Middle frontal gyrus (tissue), 1 donor: ENCODE data around the gene PUM2.
A peak's percentile ranks its signal among the peaks of the same experiment; 100 is the strongest.
"Not testable (repeated sequence)": the region's sequence is repeated elsewhere in the genome, so short reads cannot be mapped to it uniquely, and the experiment has no call there.

Experiments
- DNase-seq: peaks from one replicate; pipeline ENCODE4 v3.0.0-alpha.2; 2015; ENCODE audit warnings: low spot score; ENCODE audit errors: extremely low spot score

The PUM2 gene, protein sequence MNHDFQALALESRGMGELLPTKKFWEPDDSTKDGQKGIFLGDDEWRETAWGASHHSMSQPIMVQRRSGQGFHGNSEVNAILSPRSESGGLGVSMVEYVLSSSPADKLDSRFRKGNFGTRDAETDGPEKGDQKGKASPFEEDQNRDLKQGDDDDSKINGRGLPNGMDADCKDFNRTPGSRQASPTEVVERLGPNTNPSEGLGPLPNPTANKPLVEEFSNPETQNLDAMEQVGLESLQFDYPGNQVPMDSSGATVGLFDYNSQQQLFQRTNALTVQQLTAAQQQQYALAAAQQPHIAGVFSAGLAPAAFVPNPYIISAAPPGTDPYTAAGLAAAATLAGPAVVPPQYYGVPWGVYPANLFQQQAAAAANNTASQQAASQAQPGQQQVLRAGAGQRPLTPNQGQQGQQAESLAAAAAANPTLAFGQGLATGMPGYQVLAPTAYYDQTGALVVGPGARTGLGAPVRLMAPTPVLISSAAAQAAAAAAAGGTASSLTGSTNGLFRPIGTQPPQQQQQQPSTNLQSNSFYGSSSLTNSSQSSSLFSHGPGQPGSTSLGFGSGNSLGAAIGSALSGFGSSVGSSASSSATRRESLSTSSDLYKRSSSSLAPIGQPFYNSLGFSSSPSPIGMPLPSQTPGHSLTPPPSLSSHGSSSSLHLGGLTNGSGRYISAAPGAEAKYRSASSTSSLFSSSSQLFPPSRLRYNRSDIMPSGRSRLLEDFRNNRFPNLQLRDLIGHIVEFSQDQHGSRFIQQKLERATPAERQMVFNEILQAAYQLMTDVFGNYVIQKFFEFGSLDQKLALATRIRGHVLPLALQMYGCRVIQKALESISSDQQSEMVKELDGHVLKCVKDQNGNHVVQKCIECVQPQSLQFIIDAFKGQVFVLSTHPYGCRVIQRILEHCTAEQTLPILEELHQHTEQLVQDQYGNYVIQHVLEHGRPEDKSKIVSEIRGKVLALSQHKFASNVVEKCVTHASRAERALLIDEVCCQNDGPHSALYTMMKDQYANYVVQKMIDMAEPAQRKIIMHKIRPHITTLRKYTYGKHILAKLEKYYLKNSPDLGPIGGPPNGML

GRCh38 chr2:20350753-20351554 lies at the start of gene PUM2:
PUM2 (minus strand) TSS chr2:20350844; CDS start chr2:20327360, 23,484 bp downstream.
- peak; percentile 86 for DNase-seq

GRCh38 chr2:20400306-20400705 lies 49.7 kb upstream of the PUM2 start:
- DNase-seq: no peak

DNA sequence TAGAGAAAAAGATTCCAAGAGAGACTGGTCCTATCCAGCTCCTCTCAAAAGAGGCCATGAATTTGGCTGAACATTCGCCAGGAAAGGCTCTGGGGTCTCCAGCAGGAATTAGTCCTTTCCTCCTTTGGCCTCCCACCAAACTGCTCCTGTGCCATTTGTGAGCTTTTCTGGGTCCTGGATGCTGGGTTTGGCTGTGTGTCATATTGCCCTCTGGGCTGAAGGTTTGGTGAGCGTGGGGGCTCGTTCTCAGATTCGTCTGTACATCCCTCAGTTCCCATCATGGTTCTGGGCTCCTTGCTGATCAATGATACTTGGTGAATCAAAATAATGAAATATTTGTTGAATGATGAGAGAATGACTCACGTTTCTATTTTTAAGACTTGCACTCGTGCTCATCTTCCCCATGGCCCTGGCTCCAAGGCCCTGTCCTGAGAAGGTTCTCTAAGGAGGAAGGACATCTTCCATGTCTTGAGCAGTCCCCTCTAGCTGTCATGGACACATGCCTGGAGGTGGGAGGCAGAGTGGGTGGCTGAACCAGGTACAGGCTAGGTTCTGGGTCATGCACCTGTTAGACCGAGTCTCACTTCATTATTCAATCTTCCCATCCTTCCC lies 48.4 kb upstream of the PUM2 start:
- no peak for DNase-seq

- no peak for DNase-seq
Measured at GRCh38 chr2:20397811-20398447, 47.3 kb upstream of the PUM2 start.

DNA sequence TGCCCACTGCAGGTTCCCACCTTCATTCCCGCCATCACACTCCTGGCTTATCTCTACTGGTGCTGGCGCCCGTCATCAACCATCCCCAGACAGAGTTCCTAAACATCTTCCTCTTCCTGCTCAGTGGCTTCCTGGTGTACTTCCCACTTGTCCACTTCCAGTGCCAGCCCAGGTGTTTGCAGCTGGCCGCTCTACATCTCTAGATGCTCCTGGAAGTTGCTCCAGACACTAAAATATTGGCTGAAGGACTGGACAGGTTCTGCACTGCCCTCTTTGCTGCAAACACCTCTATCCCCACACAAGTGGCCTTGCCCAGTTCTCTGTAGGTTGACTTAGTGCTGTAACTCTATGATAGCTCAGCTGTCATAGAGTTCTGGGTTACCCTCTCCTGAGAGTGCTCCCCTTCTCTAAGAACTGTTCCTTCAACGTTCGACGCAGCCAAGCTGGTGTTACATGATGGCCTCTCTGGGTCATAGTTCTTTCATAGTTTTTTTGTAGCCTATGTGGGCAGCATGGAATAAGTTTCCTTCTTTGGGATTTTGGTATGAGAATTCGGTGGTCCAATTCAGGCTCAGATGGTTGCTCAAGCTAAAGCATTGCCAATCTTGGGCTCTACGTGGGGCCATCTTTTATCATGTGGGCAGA lies 45.8 kb upstream of the PUM2 start:
- DNase-seq: no peak

GRCh38 chr2:20393986-20394385 lies 43.3 kb upstream of the PUM2 start:
- no peak for DNase-seq

DNA sequence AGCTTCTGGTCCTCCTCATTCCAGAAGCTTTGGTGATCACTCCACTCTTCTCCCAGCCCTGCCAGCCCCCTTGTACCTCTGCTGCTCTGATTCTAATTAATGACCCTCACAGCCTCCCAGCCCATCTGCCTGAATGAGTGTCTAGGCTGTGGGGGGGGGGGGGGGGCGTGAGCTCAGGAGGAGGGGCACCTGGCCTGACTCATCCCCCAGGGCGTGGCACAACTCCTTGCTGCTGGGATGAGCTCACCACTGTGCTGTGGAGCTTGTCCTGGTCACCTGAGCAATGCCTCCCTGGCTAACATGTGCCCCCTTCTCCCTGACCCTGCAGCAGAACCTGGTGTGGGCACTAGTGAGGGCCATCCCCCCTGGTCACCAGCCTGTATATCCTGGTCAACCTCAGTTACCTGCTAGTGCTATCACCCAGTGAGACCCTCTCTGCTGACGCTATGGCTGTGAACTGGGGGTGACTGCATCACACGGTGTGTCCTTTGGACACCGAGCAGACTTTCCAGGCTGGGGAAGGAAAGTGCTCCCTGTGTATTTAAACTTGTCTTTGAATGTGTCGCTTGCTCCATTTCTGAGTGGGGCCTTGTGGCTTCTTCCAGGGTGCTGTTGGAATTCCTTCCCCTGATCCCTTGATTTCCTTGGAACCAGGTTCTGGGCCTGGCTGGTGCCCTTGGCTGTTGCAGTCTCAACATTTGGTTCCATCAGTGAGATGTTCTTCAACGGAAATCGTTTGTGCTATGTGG lies 41.5 kb upstream of the PUM2 start:
- no peak for DNase-seq

- no peak for DNase-seq
Measured at GRCh38 chr2:20390524-20391123, 40.0 kb upstream of the PUM2 start.

- DNase-seq: no peak
Measured at GRCh38 chr2:20384953-20385352, 34.3 kb upstream of the PUM2 start.

DNA sequence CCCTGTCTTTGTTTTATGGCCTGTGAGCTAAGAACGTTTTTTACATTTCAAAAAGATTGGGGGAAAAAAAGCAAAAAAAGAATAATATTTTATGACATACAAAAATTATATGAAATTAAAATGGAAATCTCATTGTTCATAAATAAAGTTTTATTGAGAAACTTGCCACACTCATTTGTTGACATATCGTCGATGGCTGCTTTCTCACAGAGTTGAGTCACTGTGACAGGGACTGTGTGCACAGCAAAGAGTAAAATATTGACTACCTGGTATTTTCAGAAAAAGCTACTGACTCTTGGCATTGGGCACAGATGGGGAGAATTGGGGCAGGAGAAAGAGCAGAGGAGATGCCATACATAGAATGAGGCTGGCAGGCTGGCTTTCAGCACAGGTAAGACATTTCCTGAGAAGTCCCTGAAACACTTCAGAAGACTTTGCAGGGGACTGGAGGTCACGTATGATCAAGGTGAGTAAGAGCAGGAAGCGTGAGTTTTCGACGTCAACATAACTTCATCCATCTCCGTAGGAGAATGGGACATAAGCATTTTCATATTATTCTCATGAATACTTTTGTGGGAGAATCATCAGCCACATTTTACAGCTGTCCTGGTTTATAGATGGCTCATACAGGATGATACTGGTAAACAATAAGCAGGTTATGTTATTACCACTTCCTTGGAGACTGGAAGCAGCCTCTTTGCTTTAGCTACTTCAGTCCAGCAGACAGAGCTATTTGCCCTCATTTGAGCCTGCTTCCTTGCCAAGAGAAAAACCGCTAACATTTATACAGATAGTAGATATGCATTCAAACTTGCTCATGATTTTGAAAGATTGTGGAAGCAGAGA lies 32.5 kb upstream of the PUM2 start:
- no peak for DNase-seq

- no peak for DNase-seq
Measured at GRCh38 chr2:20381457-20381856, 30.8 kb upstream of the PUM2 start.

DNA sequence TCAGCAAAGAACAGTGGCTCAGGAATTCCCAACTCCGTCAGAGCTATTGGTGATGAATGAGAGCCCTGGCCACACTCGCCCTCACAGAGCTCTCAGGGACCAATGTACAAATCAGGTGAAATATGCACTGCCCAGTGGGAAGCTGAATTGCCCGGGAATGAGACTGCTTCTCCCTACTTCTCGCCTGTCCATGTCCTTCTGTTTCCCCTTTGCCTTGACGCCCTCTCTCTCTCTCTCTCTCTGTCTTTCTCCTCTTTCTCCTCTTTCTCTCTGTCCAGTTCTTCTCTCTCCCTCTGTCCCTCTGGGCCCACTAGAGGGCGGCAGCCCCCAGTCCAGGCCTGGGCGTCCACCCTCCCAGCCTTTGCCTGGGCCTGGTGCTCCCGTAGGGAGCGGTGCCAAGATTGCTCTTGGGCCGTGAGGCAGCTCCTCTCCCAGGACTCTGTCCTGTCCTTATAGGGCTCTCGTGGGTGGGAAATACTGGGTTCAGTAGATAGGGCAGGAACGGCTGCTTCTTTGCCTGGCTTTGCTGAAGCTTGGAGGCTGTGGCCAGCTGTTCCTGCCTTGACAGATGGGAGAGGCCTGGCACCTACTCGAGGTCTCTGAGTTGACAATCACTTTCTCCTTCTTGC lies 28.4 kb upstream of the PUM2 start:
- DNase-seq: no peak

GRCh38 chr2:20378341-20378740 lies 27.7 kb upstream of the PUM2 start:
- no peak for DNase-seq

- DNase-seq: no peak
Measured at GRCh38 chr2:20377741-20378140, 27.1 kb upstream of the PUM2 start.

- not testable (repeated sequence) for DNase-seq
Measured at GRCh38 chr2:20374982-20375381, 24.3 kb upstream of the PUM2 start.

DNA sequence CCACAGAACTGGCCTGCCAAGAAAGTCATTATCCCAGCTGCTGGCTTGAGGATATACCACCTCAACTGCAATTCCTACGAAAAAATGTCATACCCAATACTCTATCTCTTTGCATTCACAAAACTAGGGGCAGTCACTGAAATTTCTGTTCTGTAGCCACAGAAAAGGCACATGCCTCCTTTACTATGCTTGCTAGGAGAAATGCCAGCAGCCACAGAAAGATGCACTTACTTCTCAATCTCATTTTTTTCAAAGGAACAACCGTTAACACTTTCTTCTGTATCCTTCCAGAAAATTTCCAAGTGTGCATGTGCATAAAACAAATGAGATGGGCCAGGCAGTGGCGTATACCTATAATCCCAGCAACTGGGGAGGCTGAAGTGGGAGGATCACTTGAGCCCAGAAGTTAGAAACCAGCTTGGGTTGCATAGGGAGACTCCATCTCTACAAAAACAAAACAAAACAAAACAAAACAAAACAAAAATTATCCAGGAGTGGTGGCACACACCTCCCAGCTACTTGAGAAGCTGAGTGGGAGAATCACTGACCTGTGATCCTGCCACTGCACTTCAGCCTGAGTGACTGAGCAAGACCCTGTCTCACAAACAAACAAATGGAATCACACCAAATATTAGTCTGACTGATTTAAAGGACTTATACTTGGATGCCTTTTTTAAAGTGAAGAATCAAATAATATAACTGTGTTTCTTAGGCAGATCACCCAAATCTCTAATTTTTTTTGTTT lies 22.4 kb upstream of the PUM2 start:
- DNase-seq: no peak
